Caki2 (cell line): ENCODE measurements around the gene CYB5A. TPM values are rescaled to one million over a fixed set of nuclear protein-coding genes. Genes with fewer than 3 reads are reported as not detected.

Experiments
- DNase-seq: peaks from one replicate; pipeline ENCODE4 v3.0.0-alpha.2; 2015; ENCODE audit warnings: low read depth
- in situ Hi-C: cut with HindIII; loops from 2 replicates; pipeline ENCODE4 v1.10.0; 2016; ENCODE audit warnings: low sequenced_read_pairs, low pct_unique_long_range_greater_than_20kb, mixed read lengths
- total RNA-seq: library from RNA; depleted of rRNA; stranded (reverse); fragments of >200 nt; shearing (Covaris generic); gene quantifications from 2 replicates; pipeline ENCODE4 v1.2.3, GENCODE V29; 2014; ENCODE audit warnings: low replicate concordance

CYB5A gene
- total RNA-seq, 1 experiment from 2014 or later: 25.3 TPM

DNA sequence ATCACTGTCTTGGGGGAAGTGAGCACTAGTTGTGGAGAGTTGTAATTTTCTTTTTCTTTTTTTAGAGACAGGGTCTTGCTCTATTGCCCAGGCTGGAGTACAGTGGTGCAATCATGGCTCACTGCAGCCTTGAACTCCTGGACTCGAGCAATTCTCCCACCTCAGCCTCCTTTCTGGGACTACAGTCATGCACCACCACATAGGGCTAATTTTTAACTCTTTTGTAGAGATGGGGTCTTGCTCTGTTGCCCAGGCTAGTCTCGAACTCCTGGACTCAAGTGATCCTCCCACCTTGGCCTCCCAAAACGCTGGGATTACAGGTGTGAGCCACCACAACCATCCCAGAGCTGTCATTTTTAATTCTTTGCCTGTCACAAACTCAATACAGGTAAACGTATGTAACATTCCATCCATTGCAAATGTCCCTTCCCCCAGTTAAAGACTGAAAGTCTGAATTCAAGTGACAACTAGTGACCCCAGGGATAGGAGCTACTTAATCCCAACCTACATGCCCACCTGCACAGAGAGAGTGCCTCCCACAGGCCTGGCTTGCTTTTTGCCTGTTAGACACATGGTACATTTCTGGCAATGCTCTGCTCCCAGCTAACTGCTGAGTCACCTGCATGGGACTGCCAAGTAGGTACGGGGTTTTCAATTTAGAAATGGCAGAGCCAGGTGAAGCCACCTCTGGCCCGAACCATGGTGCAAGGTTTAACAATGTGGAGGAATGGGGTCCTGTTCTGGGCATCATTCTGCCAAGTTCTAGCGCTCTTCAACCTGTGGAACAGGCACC, 60.6 kb downstream of the CYB5A start:
- in situ Hi-C loops: no loop called here
- no peak for DNase-seq

DNA sequence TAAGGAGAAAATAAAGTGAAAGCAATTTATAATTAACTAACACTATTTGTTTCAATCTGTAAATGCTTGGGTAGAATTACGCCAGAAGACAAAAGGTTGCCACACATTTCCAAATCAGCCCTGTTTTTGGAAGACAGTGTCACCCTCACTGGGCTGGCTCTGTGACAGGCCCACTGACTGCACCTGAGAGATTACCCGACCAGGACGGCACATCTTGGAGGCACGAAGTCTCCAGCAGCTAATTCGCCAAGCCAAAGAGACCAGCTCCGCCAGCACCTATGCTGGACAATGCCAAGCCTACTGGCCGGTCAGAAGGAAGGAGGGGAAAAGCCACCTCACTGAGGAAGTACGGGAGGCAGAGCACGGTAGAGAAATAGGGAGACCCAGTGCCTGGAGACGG, 61.9 kb downstream of the CYB5A start:
- DNase-seq: no peak
- in situ Hi-C loops: no loop called here

DNA sequence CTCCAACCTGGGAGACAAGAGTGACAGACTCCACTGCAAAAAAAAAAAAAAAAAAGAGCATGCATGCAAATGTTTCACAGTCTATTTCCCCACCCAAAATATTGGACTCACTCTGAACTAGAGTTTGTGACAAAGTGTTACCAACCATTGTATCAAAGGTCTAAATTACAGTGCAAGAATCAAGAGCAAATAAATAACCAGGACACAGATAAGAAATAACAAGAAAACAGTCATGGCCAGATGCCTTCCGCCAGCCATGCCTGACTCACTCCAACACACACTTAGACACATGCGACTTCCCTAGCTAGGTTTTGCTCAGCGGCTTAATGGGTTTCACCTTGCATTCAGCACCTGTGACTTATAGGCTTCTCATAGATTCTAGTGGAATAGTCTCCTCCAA, 62.8 kb downstream of the CYB5A start:
- DNase-seq: peak; percentile 12

DNA sequence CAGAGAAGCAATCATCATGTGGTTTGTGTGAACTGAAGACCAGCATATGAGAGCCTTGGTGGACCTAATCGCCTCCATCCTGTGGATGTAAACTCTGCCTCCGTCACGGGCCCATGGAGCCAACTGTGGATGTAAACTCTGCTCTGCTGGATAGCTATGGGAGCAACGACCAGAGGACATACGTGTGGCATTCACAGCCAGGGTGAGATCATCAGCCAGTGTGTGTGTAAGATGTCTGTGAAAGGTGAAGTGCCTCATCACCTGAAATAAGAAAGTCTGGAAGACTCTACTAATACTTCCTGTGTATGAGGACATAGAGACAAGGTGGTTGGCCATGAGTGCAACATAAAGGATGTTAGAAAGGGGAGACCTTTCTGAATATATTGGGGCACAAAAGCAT, 63.5 kb downstream of the CYB5A start:
- DNase-seq: no peak
- in situ Hi-C loops: no loop called here

More for the DNA sequence above, 62.8 kb downstream of the CYB5A start:
- in situ Hi-C loops: no loop called here

DNA sequence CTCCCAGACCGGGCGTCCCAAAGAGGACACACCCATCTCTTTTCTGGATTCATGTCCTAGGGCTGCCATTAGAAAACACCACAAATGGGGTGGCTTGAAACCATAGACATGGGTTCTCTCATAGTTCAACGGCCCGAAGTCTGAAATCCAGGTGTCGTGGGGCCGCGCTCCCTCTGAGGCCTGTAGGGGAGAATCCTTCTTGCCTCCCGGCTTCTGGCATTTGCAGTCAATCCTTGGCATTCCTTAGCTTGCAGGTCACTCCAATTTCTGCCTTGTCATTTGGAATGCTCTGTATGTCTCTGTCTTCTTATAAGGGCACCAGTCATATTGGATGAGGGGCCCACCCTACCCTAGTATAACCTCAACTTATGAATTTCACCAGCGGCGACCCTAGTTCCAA, 65.1 kb downstream of the CYB5A start:
- in situ Hi-C loops: no loop called here
- no peak for DNase-seq

DNA sequence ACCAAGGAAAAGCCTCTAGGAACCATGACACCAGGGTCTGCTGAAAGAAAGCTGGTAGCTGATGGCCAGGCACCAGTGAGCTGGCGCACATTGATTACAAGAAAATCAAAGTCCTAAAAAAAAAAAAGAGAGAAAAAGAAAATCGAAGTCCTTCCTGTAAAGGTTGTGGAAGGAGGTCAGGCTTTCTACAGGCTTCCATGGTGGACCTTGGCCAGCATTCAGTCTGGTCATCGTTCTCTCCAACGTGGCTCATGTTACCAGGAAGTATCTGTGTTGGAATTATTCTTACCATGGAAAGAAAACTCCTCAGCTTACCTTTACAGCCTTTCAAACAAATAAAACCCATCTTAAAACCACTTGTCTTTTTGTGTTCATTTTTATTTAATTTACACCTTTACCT, 65.6 kb downstream of the CYB5A start:
- in situ Hi-C loops: no loop called here
- no peak for DNase-seq

DNA sequence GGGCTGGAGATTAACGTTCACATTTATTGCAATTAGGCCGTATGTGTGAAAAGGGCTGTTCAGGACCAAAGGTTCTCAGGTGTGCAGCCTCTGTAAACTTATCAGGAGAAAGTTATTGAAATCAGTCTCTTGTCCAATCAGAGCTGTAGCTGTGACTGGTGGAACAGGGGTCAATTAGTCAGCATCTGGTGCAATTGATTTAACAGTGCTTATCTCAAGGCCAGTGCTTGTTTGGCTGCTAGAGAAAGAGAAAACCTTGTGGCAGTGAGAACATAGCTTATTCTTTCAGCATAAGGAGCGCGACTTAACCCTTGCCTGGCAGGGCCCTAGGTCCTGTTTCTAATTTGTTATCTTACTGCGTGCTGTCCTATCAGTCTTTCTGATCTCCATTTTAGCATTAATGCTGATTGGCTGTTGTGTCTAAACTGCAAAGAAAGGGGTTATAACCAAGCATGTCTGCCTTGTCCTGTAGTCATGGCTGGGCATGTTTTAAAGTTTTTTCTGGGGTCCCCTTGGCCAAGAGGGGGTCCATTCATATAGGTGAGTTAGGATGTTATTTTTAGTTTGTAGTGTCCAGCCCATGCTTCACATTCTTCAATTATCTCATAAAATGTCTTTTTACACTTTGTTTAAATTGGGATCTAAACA, 66.4 kb downstream of the CYB5A start:
- no peak for DNase-seq
- in situ Hi-C loops: no loop called here

DNA sequence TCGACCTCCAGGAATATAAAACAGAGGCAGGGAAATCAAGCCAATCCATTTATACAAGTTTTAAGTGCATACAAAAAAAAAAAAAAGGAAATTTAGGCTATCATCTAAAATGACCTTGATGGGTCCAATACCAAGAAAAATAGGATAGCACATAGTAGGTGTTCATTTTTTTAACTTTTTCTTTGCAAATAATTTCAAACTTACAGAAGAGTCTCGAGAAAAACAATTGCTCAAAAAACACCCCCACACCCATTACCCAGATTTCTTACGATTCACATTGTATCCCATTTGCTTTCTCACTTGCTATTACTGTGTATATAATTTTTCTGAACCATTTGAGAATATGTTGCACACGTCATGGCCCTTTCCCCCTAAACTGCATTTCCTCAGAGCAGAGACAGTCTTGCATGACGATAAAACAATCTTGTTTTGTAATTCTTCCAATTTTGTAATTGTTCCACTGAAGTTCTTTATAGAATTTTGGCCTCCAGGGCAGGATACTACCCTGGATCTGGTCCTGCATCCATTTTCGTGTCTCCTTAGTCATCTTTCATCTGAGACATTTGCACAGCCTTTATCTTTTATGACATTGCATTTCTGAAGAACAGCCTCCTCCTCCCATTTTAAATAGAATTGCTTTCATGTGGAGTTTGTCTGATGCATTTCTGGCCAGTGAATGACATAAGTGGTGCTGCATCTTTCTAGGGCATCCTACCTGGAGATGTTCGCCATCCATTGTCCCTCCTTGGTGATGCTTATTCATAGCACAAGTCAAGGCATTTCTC, 68.9 kb downstream of the CYB5A start:
- in situ Hi-C loops: no loop called here
- DNase-seq: no peak

DNA sequence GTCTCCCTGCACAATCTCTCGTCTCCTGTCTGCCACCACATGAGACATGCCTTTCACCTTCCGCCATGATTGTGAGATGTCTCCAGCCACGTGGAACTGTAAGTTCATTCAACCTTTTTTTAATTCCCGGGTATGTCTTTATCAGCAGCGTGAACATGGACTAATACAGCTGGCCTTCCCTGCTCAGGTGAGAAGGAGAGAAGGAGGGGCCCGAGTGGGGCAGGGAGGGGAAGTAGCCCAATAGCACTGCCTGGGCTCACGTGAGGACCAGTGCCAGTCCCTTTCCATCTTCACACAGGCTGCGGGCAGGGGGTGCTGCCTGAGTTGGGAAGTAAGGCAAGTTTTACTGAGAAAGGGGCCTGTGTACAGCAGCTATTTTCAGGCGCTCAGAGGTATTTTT, 70.7 kb downstream of the CYB5A start:
- in situ Hi-C loops: no loop called here
- no peak for DNase-seq

DNA sequence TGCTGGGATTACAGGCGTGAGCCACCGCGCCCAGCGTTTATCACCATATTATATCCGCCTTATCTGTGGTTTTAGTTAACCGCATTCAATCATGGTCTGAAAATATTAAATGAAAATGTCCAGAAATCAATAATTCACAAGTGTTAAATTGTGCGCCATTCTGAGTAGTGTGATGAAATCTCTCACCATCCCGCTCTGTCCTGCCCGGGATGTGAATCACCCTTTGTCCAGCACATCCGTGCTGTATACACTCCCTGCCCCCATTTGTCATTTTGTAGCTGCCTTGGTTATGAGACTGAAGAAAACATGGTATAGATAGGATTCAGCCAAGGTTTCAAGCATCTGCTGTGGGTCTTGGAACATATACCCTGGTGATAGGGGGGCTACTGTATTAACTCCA, 72.7 kb downstream of the CYB5A start:
- DNase-seq: no peak
- in situ Hi-C loops: no loop called here

DNA sequence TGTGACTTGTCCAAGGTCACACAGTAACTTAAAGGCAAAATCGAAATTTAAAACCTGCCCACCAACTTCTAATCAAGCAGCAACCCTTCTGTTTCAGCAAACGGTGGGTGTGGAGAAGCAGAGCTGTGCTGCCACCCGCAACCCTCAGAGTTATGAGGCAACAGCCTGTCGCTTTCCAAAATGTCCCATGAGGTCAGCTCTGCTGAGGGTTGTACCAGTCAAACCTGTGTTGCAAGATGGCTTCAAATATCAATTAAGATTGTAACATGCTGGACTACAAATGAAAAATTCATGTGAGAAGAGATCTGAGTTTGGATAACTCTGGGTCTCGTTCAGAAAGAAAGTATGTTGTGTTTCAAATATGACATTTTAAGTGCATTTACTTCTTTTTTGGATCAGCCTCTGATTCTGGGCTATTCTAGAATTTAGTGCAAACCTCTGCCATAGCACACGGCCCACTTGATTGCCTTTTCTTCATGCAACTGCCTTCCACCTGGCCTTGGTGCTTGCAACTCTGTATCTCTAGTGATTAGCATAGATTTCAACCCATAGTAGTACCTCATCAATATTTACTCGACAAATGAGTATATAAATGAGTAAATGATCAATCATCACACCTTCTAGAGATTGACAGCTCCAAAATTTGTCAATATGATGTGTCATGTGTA, 74.2 kb downstream of the CYB5A start:
- no peak for DNase-seq
- in situ Hi-C loops: no loop called here

DNA sequence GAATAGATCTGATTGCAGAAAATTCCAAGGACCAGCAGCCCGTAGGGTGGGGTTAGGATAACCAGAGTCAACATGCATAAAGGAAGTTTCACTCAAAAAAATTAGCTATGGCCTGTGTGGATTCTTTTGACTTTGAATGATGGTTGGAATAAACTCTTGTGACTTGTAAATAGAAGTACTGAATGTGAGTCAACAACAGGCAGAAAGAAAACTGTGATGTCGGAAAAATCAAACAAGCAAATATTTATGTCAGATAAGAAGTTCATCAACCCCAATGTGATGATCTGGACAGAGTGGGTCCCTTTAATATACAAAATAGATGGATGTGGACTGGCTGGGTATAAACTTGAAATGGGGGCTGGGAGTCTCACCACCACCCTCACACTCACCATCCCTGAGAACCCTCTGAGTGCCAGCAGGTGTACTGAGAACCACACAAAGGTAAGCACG, 75.1 kb downstream of the CYB5A start:
- in situ Hi-C loops: no loop called here
- DNase-seq: no peak

DNA sequence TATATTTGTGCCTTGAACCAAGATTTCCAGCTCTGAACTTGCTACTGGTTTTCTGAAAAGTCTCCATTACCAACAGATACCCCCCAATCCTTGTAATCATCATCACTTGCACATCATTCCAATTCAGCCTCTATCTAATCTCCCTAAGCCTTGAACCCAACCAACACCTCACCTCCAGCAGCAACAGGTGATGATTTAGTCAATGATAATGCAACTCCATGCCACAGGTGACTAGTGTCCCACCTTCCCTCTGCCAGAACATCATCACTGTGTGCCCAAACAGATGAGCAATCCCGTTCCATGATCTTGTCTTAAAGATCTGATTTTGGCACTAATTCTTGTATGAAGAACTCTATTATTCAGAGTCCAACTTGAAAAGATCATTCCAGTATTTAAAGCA, 75.9 kb downstream of the CYB5A start:
- in situ Hi-C loops: no loop called here

DNA sequence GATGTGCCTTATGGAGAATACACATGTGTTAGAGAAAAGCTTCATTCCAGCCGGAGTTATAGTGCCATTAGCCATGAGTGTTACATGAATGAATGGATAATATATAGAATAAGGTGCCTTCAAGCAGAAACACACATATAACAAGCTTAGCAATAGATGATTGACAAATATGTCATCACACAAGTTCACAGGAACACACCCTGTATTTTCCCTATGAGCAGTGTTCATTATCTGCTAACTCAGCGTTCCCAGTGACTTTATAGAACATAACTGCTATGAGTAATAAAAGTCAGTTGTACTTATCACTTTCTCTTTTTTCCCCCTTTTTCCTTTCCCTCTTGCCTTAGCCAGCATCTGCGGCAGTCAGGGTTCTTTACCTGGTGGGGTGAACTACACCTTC, 78.3 kb downstream of the CYB5A start:
- in situ Hi-C loops: no loop called here

More for the DNA sequence above, 75.9 kb downstream of the CYB5A start:
- DNase-seq: no peak

DNA sequence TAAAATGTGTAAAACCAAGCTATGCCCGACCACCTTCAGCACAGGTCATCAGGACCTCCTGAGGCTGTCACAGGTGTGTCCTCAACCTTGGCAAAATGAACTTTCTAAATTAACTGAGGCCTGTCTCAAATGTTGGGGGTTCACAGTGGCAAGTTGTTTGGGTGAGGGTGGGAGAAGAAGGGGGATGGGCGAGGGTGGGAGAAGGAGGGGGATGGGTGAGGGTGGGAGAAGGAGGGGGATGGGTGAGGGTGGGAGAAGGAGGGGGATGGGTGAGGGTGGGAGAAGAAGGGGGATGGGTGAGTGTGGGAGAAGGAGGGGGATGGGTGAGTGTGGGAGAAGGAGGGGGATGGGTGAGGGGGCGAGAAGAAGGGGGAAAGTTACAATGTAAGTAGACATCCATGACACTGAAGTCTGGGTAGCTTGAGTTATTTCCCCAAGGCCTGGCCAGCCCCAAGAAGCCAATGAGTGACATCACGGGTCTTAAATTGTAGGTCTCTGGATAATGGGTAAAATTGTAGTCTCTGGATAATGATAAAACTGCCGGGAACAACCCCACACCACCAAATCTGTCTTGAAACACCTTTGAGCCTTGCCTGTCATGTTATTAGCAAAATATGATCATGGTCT, 87.1 kb downstream of the CYB5A start:
- in situ Hi-C loops: no loop called here
- DNase-seq: no peak

More for the DNA sequence above, 78.3 kb downstream of the CYB5A start:
- DNase-seq: no peak

DNA sequence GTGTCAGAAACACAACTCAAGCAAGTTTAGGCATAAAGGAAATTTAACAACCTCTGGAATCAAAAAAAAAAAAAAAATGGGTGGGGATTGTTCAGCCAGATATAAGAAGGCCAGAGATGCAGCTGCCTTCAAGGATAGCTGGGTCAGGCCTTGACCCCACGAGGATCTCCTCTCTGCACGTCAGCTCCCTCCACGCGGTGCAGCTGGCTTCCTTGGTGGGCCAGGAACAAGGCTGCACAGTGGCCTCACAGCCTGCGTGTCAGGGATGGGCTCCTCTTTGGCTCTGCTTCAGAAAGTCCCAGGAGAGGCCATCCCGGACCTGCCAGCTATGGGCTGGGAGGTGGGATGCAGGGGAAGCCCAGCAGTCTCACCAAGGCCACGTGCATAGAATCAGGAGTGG, 88.0 kb downstream of the CYB5A start:
- DNase-seq: no peak
- in situ Hi-C loops: no loop called here
